ENCODE data around the gene ZNF143. TPM values are rescaled to one million over a fixed set of nuclear protein-coding genes. Genes with fewer than 3 reads are reported as not detected.
A peak's percentile ranks its signal among the peaks of the same experiment; 100 is the strongest.
"Not testable (repeated sequence)": the region's sequence is repeated elsewhere in the genome, so short reads cannot be mapped to it uniquely, and the experiment has no call there.

The ZNF143 gene
- total RNA-seq, 2 donors from 2014 or later, result 32.1 to 37.1 TPM

DNA sequence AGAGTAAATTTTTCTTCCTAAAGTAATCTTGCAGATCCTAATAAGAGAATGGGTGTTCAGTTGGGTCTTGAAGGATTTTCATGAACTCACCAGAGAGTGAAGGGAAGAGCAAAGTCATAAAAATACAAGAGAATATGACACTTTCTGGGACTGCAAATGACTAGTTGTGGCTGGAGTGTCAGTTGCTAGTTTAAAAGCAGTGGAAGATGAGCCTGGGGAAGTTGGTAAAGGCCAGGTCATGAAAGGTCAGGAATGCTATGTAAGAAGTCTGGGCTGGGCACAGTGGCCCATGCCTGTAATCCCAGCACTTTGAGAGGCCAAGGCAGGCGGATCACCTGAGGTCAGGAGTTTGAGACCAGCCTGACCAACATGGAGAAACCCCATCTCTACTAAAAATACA, 53.8 kb downstream of the ZNF143 start:
- Mint-ChIP-seq H3K27ac (peak overlapping the region in 1 of 2 donors; percentile 30), H3K4me1 (ENCODE audit: low read depth in 2 of 2) (peaks cover 17 to 20% of the 10 kb centered on the region in 2 donors), H3K36me3 (peaks cover 43% of the 10 kb centered on the region)
- not testable (repeated sequence) for ATAC-seq; H3K9me3 Mint-ChIP-seq; H3K4me3 Mint-ChIP-seq; DNase-seq (ENCODE audit: low spot score); H3K27me3 Mint-ChIP-seq

DNA sequence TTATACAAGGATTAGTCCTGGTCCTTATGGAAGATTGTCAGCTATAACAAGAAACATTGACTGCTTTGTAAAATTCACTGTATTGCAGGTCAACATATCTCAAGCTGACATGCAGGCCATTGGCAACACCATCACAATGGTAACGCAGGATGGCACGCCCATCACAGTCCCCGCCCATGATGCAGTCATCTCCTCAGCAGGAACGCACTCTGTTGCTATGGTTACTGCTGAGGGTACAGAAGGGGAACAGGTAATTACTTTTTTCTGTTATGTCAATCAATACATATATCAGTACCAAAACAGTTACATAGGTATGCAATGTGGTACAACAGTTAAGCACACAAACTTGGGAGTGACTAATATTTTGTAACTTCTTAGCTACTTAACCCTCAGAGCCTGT, 55.3 kb downstream of the ZNF143 start:
- Mint-ChIP-seq H3K4me1 (ENCODE audit: low read depth in 2 of 2) (peaks cover 11% of the 10 kb centered on the region in 2 donors), H3K36me3 (peaks cover 43% of the 10 kb centered on the region), H3K27ac (no peak overlapping the region), H3K4me3 (no peak overlapping the region), H3K9me3 (no peaks in the 10 kb centered on the region), H3K27me3 (no peaks in the 10 kb centered on the region)
- ATAC-seq (no peak), DNase-seq (ENCODE audit: low spot score) (no peak)

DNA sequence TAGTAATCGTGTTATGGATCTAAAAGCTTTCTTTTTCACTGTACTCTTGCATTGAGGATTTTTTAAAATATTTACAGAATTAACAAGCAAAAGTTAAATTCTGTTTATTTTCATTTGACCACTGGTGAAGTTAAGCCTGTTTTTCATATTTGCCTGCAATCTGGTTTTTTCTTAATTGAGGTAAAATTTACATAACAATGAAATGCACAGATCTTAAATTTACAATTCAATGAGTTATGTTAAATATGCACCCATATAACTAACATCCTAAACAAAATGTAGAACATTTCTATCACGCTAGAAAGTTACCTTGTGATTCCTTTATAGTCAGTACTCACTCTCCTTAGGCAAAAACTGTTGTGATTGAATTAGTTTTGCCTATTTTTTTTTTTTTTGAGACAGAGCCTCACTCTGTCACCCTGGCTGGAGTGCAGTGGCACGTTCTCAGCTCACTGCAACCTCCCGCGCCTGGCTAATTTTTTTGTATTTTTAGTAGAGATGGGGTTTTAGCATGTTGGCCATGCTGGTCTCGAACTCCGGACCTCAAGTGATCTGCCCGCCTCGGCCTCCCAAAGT, 58.1 kb downstream of the ZNF143 start:
- H3K4me3 Mint-ChIP-seq, result no peak overlapping the region

DNA sequence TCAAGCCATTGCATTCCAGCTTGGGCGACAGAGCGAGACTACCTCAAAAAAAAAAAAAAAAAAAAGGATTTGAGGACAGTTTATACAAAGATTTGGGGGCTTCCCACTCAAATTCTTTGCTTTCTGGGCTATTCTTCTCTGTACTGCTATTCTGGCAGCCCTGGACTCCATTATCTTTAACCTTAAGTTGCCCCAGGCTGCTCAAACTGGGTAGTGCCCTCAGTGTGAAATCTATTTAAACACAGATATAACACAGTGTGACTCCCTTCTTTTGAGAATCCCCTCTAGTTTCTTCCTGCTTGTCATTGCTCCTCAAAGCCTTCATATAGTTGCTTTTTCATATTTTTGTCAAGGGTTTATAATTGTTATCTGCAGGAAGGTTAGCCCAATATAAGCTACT, 63.2 kb downstream of the ZNF143 start:
- Mint-ChIP-seq H3K4me3 (no peak overlapping the region), H3K27ac (no peak overlapping the region), H3K4me1 (ENCODE audit: low read depth in 2 of 2) (no peaks in the 10 kb centered on the region), H3K27me3 (no peaks in the 10 kb centered on the region), H3K9me3 (no peaks in the 10 kb centered on the region), H3K36me3 (peaks cover 5% of the 10 kb centered on the region)
- DNase-seq (ENCODE audit: low spot score), result no peak
- ATAC-seq, result no peak

More for the DNA sequence above, 58.1 kb downstream of the ZNF143 start:
- peaks cover 6% of the 10 kb centered on the region in 2 donors for H3K4me1 Mint-ChIP-seq (ENCODE audit: low read depth in 2 of 2)
- no peaks in the 10 kb centered on the region for H3K27me3 Mint-ChIP-seq
- DNase-seq (ENCODE audit: low spot score) (no peak), ATAC-seq (no peak)
- no peaks in the 10 kb centered on the region for H3K9me3 Mint-ChIP-seq
- H3K36me3 Mint-ChIP-seq, result peaks cover 28% of the 10 kb centered on the region
- no peak overlapping the region for H3K27ac Mint-ChIP-seq

DNA sequence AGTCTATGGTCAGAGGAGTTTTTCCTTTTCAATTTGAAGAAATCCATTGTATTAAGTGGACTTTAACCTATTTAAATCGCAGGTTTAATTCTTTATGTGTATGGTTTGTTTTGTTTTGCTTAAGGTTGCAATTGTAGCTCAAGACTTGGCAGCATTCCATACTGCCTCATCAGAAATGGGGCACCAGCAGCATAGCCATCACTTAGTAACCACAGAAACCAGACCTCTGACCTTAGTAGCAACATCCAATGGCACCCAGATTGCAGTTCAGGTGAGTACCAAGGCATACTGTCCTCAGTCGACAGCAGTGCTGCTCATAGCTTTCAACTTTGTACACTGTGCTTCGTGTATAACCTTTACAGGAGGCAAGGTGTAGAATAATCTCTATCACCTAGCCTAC, 64.3 kb downstream of the ZNF143 start:
- no peak overlapping the region for H3K27ac Mint-ChIP-seq

DNA sequence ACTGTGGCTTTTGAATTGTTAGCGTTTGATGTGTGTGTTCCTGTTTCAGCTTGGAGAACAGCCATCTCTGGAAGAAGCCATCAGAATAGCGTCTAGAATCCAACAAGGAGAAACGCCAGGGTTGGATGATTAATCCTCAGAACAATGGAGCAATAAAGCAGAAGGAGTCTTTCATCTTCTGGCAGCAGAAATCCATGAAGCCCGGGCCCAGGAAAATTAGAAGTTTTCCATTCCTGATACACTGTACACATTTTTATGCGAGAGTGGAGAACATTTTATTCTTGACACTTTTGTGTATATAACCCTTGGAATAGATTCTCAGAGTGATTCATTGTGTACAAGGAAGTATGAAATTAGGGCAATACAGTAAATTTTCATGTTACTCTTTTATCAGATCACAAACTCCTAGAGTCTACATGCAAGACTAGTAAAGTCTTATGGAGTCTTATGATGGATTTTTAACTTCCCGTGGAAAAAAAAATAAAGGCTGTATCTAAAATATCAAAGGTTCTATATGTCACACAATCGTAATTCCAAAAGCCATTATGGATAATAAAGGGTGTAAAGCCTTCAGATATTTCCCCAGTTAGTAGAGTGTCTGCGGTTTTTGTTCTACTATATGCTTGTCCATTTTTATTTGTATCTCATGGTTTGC, 66.8 kb downstream of the ZNF143 start:
- Mint-ChIP-seq H3K4me3 (no peak overlapping the region), H3K4me1 (ENCODE audit: low read depth in 2 of 2) (no peaks in the 10 kb centered on the region), H3K9me3 (no peaks in the 10 kb centered on the region), H3K27me3 (no peaks in the 10 kb centered on the region), H3K27ac (no peak overlapping the region), H3K36me3 (peaks cover 5% of the 10 kb centered on the region)
- ATAC-seq, result no peak
- no peak for DNase-seq (ENCODE audit: low spot score)

More for the DNA sequence above, 64.3 kb downstream of the ZNF143 start:
- ATAC-seq (no peak), DNase-seq (ENCODE audit: low spot score) (no peak)
- H3K36me3 Mint-ChIP-seq, result peaks cover 5% of the 10 kb centered on the region
- no peak overlapping the region for H3K4me3 Mint-ChIP-seq
- H3K9me3 Mint-ChIP-seq, result no peaks in the 10 kb centered on the region
- H3K4me1 Mint-ChIP-seq (ENCODE audit: low read depth in 2 of 2), result no peaks in the 10 kb centered on the region
- H3K27me3 Mint-ChIP-seq, result no peaks in the 10 kb centered on the region

DNA sequence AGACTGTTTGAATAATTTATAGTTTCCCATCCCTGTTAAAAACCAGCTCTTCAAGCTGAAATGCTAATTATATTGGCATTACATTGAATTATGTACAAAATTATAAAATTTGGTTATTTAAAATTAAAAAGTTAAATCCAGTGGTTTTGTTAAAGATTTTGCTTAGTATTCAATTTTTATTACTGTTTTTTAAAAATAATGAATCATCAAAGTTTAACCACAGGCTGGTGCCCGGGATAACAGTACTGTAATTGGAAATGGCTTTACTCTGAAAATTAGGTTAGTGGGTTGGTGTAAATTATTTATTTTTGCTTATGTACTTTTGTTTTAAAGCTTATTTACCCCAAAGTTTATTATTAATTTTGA, 67.3 kb downstream of the ZNF143 start:
- no peak overlapping the region for H3K27ac Mint-ChIP-seq
- H3K27me3 Mint-ChIP-seq, result no peaks in the 10 kb centered on the region
- H3K4me1 Mint-ChIP-seq (ENCODE audit: low read depth in 2 of 2), result no peaks in the 10 kb centered on the region
- H3K36me3 Mint-ChIP-seq, result peaks cover 5% of the 10 kb centered on the region
- DNase-seq (ENCODE audit: low spot score), result no peak
- H3K9me3 Mint-ChIP-seq, result no peaks in the 10 kb centered on the region
- ATAC-seq, result no peak
- H3K4me3 Mint-ChIP-seq, result no peak overlapping the region

DNA sequence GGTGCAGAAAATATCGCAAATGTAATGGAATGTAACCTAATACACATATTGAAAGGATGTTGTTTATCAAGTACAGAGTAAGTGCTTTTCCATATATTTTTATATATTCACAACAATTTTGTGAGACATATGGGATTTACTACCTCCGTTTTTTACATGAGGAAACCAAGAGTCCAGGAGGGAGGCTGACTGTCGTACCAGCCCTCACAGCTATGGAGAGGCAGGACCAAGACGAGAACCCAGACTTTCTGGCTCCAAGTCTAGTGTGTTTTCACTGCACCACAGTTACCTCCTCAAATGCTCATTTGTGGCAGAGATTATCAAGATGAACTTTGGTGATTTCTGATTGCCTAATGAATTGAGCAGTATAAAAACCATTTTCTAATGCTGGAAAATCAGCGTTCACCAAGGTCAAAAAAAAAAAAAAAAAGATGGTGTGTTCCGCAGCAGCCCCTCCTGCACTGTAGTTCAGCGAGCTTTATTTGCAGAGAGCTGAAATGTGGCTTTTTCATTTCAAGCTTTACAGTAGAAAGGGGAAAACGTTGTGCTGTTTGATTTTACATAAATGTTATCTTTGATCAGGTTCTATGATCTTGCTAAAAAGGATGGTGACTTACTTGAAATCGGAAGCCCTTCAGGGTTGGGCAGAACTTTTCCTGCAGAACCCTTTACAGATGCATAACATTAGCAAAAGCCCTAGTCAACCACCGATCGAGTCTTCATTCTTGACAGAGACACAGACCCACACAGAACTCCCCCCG, 67.9 kb downstream of the ZNF143 start:
- ATAC-seq (no peak), DNase-seq (ENCODE audit: low spot score) (no peak)
- Mint-ChIP-seq H3K27me3 (no peaks in the 10 kb centered on the region), H3K4me3 (no peak overlapping the region), H3K9me3 (no peaks in the 10 kb centered on the region), H3K4me1 (ENCODE audit: low read depth in 2 of 2) (no peaks in the 10 kb centered on the region), H3K36me3 (peaks cover 5% of the 10 kb centered on the region), H3K27ac (no peak overlapping the region)

DNA sequence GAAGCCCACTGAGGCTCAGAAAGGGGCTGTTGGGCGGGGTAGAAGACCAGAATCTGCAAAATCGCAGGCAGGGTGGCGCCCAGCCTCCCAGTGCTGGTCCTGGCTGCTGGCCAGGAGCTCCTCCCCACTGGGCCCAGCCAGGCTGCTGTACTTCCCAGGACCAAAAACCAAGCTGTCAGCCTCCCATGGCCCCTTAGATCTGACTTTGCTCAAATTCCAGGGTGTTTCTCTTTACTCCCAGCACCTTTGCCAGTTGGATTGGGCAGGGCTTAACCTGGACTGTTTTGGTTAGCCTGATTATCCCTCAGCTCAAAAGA, 68.5 kb downstream of the ZNF143 start:
- H3K4me1 Mint-ChIP-seq (ENCODE audit: low read depth in 2 of 2), result no peaks in the 10 kb centered on the region
- peaks cover 5% of the 10 kb centered on the region for H3K36me3 Mint-ChIP-seq
- no peak for DNase-seq (ENCODE audit: low spot score)
- no peak overlapping the region for H3K4me3 Mint-ChIP-seq
- no peaks in the 10 kb centered on the region for H3K27me3 Mint-ChIP-seq
- no peak overlapping the region for H3K27ac Mint-ChIP-seq
- H3K9me3 Mint-ChIP-seq, result no peaks in the 10 kb centered on the region
- ATAC-seq, result no peak

DNA sequence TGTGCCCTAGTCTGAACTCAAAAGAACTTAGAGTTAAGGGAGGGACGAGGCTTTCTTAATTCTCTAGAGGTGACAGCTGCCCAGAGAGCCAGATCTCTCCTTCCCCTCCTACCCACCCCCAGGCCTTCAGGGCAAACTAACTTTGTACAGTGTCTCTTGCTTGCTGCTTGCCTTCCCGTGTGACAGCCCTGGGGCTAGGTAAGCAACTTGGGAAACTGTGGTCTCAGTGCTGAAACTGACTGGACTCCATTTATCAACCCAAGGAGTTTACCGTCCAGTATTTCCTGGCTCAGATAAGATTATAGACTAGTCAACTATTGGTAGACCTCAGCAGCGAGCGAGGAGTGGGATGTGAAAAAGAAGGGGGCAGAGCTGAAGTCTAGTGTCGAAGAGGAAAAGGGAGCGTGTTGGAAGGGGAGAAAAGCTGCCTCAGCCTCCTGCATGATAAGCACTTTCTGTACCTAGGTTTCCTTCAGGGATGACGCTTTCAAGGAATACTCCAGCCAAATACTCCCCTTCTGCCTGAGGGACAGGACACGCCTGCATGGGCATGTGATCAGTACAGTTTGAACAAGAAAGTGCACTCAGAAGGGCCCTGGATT, 69.3 kb downstream of the ZNF143 start:
- no peak for ATAC-seq
- no peak overlapping the region for H3K27ac Mint-ChIP-seq
- H3K27me3 Mint-ChIP-seq, result no peaks in the 10 kb centered on the region
- H3K4me3 Mint-ChIP-seq, result no peak overlapping the region
- H3K4me1 Mint-ChIP-seq (ENCODE audit: low read depth in 2 of 2), result no peaks in the 10 kb centered on the region
- peaks cover 5% of the 10 kb centered on the region for H3K36me3 Mint-ChIP-seq
- H3K9me3 Mint-ChIP-seq, result no peaks in the 10 kb centered on the region
- no peak for DNase-seq (ENCODE audit: low spot score)

DNA sequence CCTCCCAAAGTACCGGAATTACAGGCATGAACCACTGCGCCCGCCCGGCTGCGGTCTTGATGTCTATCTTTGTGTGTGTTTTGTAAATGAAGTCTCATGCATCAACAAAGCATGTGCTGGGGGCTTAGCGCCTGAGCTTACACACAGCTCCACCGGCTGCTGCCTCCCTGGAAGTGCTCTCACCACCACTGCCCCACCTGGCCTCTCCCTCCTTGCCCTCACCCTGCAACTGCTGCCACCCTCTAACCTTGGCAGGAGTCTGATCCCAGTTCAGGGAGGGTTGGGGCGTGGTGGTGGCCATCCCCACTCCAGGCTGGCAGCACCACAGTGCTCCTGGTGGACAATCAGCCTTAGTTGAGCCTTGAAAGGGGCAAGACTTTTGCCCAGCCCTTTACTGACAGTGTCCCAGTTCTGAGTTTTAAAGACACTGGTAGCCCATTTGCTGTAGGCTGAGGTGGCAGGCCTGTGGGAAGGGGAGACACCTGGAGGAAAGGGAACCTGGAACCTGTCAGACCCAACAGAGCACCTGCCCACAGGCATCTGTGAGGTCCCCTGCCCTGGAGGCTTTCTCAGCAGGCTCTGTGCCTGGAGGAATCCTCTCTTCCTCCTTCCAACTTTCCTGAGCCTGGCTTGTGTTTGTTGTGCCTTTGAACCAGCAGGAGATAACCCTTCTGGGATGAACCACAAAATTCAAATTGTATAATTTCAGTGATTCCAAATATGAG, 70.3 kb downstream of the ZNF143 start:
- H3K9me3 Mint-ChIP-seq, result no peaks in the 10 kb centered on the region
- no peak for ATAC-seq
- no peak overlapping the region for H3K4me3 Mint-ChIP-seq
- H3K27ac Mint-ChIP-seq, result no peak overlapping the region
- H3K4me1 Mint-ChIP-seq (ENCODE audit: low read depth in 2 of 2), result no peaks in the 10 kb centered on the region
- H3K27me3 Mint-ChIP-seq, result no peaks in the 10 kb centered on the region
- H3K36me3 Mint-ChIP-seq, result peaks cover 5% of the 10 kb centered on the region
- DNase-seq (ENCODE audit: low spot score), result no peak

DNA sequence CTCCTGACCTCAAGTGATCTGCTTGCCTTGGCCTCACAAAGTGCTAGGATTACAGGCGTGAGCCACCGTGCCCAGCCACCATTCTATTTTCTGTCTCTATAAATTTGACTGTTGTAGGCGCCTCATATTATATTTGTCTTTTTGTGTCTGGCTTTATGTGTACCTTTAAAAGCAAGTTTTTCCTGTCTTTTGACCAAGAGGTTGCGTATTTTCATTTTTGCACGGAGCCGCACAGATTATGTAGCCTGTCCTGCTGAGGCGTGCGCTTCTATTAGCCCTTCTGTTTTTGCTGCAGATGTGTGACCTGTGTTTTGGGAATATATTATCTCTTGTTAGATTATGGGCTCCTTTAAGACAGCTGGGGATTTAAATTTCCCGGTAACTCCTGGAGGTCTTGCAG, 72.2 kb downstream of the ZNF143 start:
- H3K4me3 Mint-ChIP-seq, result no peak overlapping the region
- no peaks in the 10 kb centered on the region for H3K4me1 Mint-ChIP-seq (ENCODE audit: low read depth in 2 of 2)
- H3K36me3 Mint-ChIP-seq, result no peaks in the 10 kb centered on the region
- no peaks in the 10 kb centered on the region for H3K9me3 Mint-ChIP-seq
- ATAC-seq (no peak), DNase-seq (ENCODE audit: low spot score) (no peak)
- no peak overlapping the region for H3K27ac Mint-ChIP-seq
- H3K27me3 Mint-ChIP-seq, result no peaks in the 10 kb centered on the region

DNA sequence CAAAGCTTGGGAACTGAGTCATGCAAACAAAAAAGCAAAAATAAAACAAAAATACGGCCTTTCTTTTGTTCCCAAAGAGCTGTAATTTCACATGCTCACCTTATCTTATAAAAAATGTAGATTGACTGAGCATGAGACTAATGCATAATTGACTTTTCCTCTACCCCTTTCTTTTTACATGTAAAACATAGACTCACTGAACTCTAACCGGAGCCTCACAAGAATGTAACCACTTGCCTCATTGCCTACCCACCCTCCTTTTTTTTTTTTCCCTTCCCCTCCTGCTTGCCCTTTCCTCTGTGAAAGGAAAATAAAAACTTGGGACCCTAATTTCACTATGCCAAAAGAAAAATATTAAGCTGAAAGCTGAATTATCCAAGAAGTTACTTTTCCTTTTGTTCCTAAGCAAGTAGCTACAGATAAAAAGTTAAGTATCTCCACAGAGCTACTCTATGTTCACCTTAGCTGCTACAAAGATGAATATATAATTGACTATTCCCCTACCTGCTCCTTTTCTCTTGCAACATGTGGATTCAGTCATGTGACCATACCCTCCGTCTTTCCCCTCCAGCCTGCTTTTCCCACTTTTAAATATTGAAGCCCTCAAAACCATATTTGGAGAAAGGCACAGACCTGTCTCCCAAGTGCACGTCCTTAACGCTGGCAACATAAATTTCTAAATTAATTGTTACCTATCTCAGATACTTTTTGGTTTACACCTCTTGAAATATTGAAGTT, 73.1 kb downstream of the ZNF143 start:
- ATAC-seq, result no peak
- Mint-ChIP-seq H3K4me3 (no peak overlapping the region), H3K27ac (no peak overlapping the region), H3K4me1 (ENCODE audit: low read depth in 2 of 2) (no peaks in the 10 kb centered on the region), H3K36me3 (no peaks in the 10 kb centered on the region), H3K27me3 (no peaks in the 10 kb centered on the region), H3K9me3 (no peaks in the 10 kb centered on the region)
- no peak for DNase-seq (ENCODE audit: low spot score)
